Endothelial cell of umbilical vein (primary cell): ENCODE results near the gene TTC33.
"Not testable (repeated sequence)": the region's sequence is repeated elsewhere in the genome, so short reads cannot be mapped to it uniquely, and the experiment has no call there.

Experiments used
- POLR2A ChIP-seq: IDR thresholded peaks from 2 replicates; pipeline ENCODE4 v1.6.1; 2012; ENCODE audit warnings: low read depth, mild to moderate bottlenecking, control low read depth, low read length
- TF ChIP-seq, protein P1 (sequence below), 2 donors: IDR thresholded peaks; 1 replicate in 1 of 2; 2 replicates in 1 of 2; pipeline ENCODE4 v1.5.1; 2011; ENCODE audit warnings: low read length in 2 of 2, mild to moderate bottlenecking in 2 of 2, moderate library complexity in 2 of 2, control low read depth in 1 of 2, inconsistent platforms in 1 of 2, low read depth in 1 of 2; ENCODE audit not compliant: insufficient read depth in 1 of 2; ENCODE audit errors: extremely low read depth in 1 of 2

DNA sequence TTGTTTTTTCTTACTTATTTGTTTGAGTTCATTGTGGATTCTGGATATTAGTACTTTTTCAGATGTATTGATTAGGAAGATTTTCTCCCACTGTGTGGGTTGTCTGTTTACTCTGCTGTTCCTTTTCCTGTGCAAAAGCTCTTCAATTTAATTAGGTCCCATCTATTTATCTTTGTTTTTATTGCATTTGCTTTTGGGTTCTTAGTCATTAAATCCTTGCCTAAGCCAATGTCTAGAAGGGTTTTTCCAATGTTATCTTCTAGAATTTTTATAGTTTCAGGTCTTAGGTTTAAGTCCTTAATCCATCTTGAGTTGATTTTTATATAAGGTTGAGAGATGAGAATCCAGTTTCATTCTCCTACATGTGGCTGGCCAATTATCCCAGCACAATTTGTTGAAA is 38.6 kb upstream of the TTC33 start:
- not testable (repeated sequence) for TF ChIP-seq POLR2A
- TF ChIP-seq, protein P1, sequence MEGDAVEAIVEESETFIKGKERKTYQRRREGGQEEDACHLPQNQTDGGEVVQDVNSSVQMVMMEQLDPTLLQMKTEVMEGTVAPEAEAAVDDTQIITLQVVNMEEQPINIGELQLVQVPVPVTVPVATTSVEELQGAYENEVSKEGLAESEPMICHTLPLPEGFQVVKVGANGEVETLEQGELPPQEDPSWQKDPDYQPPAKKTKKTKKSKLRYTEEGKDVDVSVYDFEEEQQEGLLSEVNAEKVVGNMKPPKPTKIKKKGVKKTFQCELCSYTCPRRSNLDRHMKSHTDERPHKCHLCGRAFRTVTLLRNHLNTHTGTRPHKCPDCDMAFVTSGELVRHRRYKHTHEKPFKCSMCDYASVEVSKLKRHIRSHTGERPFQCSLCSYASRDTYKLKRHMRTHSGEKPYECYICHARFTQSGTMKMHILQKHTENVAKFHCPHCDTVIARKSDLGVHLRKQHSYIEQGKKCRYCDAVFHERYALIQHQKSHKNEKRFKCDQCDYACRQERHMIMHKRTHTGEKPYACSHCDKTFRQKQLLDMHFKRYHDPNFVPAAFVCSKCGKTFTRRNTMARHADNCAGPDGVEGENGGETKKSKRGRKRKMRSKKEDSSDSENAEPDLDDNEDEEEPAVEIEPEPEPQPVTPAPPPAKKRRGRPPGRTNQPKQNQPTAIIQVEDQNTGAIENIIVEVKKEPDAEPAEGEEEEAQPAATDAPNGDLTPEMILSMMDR (IDR thresholded peaks at IDR 0.05; ENCODE audit: extremely low read depth in 1 of 2, insufficient read depth in 1 of 2, low read depth in 1 of 2, low read length in 2 of 2): not testable (repeated sequence)
